Activated CD4-positive, alpha-beta T cell treated with anti-CD3 and anti-CD28 coated beads, Interleukin-2, amount 50 U/mL, for 4 hours (primary cell): ENCODE measurements around the gene NID1.

ENCODE experiments used
- DNase-seq, 2 experiments: peaks; one replicate each; pipeline ENCODE4 v3.0.0-alpha.2; 2020

Gene NID1

DNA sequence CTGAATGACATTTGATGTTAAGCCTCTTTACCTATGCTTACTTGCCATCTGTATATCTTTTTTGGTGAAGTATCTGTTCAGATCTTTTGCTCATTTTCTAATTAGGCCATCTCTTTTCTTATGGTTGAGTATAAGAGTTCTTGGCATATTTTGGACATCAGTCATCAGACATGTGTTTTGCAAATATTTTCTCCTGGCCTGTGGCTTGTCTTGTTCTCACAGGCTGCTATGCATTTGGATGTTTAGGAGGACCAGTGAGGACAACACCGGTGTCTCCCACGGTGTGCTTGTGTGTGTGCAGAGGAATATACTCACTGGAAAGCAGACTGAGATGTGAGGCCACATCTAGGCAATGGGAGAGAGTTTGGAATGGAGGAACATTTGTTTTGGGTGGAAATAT is 111.1 kb downstream of the NID1 start:
- DNase-seq, result no peak

DNA sequence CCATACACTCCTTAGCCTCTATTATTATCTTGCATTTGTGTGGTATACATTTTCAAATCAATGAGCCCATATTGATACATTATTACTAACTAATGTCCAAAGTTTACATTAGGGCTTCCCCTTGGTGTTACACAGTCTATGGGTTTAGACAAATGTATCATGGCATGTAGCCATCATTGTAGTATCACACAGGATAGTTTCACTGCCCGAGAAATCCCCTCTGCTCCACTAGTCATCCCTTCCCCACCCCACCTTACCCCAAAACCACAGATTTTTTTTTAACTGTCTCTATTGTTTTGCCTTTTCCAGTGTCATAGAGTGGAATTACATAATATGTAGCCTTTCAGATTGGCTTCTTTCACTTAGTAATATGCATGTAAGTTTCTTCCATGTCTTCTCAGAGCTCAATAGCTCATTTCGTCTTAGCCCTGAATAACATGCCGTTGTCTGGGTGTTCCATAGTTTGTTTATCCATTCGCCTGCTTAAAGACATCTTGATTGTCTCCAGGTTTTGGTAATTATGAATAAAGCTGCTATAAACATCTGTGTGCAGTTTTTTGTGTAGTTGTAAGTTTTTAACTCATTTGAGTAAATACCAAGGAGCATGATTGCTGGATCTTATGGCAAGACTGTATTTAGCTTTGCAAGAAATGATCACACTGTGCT is 111.8 kb downstream of the NID1 start:
- DNase-seq, result no peak

DNA sequence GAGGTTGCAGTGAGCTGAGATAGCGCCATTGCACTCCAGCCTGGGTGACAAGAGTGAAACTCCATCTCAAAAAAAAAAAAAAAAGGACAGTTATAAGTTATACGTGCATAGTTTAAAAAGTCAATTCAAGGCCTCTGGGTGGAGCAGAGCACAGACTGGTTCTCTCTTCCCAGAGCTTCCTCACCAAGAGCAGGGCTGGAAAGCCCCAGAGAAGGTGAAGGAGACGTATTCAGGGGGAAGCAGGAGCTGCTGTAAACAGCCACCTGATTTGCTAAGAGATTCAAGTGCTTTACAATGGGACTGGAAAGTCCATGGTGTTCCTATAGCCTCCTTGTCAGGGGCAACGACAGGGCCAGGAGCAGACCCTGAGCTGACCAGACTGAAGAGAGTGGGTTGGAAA is 113.2 kb downstream of the NID1 start:
- no peak for DNase-seq

DNA sequence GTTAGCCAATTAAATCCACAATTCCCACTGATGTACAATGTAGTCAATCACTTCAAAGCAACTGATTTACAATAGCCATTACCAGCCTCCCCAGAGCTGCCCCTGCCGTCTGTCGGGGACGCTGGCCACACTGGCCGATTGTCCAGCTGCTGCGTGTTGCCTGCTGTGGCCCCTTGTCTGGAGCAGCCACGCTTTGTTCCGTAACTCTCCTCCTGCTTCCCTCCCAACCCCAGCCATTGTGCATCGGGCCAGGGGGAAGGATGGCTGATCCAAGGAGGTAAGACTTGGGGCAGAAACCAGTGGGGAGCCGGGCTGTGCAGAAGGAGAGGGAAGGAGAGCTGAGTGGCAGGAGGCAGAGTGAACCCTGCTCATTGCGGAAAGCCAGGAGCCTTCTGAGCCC is 114.6 kb downstream of the NID1 start:
- DNase-seq, result no peak

DNA sequence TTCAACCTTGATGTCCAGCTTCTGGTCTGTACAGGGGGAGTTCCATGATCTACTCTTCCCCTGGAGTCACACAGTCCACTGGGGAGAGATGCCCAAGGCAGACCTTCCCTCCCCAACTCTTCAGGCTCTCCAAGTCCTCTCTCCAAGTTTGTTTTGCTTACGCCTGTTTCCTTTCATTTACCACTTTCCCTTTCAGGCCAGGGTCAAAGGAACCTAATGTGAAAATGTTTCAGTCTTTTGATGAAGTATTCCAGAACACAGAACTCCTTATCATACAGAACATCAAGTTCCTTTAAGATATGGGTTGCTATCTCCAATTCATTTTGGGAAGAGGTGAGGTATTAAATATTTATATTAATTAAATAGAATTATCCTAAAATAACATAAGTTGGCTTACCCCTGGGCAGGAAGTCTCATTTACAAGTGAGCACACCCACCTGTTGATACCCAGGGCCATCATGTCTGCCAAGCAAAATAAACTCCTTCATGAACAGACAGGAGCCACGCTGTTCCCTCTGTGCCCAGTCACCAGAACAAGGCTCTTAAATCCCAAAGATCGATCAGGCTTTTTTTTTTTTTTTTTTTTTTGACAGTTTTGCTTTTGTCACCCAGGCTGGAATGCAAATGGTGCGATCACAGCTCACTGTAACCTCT is 116.0 kb downstream of the NID1 start:
- no peak for DNase-seq

DNA sequence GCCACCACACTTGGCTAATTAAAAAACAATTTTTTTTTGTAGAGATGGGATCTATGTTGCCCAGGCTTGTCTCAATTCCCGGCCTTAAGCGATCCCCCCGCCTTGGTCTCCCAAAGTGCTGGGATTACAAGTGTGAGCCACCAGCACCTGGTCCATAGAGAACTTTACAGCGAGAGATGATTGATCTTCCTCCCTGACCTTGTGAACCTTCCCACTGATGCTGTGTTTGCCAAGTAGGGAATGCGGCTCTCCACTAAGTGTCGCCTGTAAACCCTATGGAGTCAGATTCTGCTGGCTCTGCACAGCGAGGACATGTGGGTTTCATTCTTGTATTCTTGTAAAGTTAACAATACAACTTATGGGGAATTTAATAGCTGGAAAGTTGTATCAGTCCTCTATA is 116.9 kb downstream of the NID1 start:
- no peak for DNase-seq

DNA sequence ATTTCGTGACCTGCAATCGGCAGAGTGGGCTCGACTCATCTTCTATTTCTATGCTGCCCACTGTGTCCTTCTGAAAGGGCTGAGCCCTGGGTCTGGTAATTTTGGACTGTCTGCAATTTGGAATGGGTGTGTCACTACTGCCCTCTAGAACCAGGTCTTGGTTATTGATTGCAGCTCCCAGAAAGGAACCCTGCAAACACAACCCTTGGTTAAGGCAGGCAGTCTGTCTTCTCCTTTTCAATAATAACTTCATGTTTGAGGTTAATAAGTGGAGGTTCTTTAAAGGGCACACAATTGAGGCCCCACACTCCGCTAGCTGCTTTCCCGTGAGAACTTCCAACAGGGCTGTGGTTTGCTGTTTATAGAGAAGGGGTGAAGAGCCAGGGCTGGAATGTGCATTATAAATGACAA is 118.3 kb downstream of the NID1 start:
- DNase-seq, result no peak

DNA sequence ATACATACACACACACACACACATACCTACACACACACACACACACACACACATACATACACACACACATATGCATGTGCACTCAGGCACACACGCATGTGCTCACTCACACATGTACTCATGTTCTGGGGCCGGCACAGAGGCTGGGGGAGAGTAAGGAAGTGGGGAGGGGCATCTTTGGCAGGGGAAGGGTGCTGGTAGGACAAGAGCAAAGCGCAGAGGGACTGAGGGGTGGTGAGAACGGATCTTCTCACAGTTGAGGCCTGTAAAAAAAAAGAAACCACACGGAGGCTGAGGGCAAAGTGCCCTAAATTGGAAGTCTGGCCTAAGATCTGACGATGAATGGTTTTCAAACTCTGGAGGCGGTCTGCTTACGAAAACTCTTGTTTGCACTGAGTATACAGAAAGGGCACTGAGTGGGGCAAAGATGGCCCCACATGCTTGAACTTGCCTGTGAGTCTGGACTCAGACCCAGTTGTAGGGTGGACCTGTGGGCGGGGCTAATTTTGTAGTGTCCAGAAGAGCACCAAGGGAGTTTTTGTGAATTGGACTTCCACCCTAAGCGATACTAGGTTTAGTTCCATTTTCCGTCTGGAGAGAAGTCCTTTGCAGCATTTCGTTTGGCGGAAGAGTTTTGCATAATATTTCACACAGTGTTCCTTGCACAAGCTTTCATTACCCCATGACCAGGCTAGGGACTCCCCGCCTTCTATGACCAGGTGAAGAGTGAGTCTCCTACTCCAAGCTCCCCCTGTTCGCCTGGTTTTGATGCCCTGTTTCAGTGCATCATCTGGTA is 118.9 kb downstream of the NID1 start:
- DNase-seq, result no peak

DNA sequence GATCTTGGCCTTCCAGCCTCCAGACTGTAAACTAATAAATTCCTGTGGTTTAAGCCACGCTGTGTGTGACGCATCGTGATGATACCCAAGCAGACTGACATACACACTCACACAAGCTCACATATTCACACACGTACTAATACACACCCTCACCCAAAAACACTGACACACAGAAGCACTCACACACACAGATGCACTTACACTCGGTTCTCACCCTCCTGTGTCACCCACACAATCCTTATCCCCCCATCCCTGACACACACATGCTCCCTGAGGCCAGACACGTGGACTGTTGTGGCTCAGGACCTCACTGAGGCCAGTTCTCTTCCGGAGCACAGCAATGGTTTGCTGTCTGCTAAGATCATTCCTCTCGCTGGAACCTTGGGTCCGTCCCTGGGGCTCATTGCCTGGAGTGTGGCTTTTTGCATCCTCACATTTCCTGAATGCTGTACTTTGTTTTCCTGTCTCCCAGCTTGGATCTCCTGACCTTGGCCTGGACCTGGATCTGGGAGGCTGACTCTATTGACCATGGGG is 121.2 kb downstream of the NID1 start:
- no peak for DNase-seq

DNA sequence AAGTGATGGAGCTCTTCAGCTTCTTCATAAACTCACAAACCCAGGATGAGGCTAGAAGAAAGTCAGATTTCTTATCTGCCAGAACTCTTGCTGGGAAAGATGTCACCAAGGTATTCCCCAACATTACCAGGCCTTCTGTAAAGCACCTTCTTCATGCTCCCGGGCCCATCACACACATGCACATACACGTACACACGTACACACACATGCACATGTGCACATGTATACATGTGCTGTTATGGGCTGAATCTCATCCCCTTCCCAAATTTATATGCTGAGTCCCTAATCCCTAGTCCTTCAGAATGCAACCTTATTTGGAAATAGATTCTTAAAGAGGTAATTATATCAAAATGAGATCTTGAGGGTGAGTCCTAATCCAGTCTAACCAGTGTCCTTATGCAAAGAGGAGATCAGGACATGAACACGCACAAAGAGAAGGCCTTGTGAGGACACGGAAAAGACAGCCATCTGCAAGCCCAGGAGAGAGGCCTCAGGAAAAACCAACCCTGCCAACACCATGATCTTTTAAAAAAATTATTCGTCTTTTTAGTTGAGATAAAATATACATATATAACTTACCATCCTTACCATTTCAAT is 121.8 kb downstream of the NID1 start:
- DNase-seq, result no peak

DNA sequence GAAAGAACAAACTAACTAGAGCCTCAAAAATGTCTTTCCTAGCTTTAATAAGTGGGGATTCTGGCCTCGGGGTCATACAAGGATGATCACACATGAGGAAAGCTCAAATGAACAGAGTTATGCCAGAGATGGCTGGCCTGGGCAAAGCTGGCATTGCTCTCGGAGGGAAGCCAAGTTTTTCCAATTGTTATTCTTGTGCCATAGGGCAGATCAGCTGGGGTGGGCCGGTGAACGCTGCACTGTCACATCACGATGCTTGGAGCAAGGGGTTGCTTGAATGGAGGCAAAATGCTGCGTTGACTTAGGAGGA is 122.3 kb downstream of the NID1 start:
- DNase-seq, result no peak

DNA sequence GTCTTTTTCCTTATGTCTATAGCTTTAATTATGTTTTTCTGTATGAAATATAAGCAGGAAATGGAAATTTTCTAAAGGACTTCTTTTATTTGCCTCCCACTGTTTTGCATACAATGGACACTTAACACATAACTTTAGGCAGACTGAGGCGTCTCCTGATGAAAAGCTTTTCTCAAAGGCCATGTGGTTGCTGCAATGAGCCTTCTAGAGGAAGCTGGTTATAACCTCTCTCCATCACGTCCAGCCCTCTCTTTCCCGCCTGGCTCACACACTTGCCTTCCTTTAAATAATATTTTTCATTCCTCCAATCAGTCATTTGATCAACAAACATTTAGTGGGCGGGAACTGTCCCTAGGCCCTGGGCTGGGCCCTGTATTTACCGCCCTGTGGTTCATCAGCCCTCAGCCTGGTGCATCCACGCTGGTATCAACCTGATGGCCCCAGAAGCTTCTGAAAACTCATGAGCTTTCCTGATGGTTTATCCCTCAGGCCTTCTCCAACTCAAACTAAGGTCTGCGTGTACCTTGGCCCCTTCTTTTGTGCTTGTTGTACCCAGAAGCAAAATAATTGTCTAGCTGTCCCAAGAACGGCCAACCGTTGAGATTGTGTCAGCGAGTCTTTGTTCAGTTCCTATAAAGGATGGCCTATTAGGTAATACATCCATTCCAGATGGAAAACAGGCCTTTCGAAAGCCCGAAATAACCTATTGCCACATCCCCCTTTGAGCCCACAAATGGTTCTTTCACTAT is 122.8 kb downstream of the NID1 start:
- no peak for DNase-seq

DNA sequence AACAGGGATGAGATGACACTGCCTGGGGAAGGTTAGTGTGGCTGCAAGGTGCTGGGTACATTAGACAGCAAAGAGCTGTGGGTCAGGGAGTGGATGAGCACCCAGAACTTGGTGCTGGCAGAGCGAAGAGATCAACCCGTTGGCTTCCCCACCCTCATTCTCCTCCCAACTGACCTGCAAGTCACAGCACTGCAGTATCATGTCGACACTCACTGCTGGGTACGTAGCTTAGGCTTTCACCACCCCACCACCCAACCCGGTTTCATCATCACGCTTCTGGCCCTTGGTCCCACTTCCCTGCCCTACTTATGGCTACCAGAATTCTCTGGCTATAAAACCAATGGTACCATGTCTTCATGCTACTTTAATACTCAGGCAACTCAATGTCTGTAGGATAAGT is 124.6 kb downstream of the NID1 start:
- DNase-seq, result no peak

DNA sequence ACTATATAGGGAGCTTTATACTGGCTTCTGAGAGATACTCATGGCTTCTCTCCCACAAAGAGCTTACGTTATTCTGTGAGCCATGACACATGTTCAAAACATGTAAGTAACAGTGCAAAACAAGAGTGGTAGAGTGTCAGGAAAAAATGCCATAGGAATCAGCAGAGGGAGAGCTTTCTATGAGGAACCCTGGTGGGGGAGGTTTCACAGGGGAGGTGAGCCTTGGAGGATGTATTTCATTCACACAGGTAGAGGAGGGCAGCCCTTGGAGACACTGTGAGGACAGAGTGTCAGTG is 125.5 kb downstream of the NID1 start:
- no peak for DNase-seq

DNA sequence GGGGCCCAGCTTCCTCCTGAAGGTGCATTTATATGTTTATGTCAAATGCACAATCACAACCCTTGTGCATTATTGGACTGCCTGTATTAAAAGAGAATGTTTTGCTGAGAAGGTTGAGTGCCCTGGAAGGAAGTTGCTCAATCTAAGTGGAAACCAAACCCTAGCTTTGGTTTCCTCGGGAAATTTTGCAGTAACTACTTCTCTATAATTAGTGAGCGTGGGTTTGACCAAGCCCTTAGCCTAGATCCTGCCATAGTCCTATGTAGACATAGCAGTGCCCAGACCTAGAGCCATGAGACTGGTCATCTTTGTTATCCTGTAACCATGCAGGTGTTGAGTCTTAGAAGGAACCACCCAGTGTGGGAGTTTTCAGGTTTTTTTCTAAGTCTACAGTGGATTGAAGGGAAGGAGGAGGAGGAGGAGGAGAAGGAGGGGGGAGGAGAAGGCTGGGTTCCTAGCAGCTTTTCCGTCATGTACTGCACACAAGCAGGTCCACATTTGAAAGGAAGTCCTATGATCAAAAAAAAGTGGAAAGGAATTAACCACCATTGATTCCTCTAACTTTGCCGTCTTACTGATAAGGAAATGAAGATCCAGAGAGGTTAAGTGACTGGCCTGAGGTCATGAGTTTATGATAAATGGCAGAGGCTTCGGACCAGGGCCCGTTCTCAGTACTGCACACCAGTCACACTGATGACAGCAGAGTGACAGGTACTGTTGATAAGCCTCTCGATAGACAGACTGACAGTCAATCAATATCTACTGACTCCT is 126.0 kb downstream of the NID1 start:
- no peak for DNase-seq

DNA sequence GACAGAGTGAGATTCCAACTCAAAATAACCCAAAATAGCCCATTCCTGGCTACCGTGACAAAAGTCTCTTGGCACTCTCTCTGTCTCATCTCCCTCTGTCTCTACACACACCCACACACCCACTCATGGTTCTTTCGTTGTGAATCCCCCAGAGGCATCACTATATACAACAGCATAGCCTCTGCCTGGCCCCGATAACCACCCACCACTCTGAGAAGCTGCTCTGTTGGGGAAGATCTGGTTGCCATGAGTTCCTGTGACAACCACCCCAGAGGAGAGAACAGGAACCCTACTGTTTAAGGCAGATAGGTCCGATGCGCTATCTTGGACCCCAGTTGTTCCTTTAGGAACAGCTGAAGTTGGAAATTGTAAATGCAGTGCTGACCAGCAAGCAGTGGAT is 127.8 kb downstream of the NID1 start:
- DNase-seq, result no peak

DNA sequence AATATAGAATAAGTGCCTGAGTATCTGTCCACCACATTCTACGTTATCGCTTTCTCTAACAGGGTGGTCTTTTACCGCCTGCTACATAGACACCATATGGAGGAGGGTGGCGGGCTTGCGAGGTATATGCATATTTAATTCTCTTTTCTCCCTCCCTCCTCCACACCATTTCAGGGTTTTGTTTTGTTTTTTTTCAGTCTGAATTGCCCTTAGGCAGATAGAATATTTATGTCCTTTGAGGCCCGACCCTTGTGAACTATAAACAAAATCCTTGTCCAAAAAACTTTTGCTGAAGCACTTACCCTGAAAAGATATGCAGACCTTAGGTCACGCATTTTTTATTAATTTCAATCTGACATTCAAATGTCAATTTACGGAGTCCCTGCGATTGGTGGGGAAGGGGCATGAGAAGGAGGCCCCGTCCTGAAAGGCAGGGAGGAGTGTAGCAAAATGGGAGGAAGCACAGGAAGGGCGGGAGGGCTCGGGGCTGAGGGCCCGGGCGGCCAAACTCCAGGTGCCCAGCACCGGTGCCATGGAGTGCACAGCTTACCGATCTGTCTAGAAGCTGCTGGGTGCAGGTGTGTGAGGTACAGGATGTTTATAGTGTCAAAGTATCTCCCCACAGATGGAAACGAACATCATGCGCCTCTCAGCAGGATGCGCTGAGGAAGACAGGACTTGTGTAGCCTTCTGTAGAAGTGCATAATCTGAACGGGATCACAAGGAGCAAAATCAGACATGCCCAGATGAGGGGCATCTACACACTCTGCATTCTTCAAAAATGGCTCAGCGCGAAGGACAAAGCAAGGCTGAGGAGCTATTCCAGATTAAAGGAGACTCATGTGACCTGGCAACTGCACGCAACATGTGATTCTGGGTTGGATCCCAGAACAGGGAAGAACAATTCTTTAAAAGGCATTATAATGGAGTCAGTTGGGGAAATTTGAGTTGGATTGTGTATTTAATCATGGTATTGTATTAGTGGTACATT is 129.4 kb downstream of the NID1 start:
- no peak for DNase-seq

DNA sequence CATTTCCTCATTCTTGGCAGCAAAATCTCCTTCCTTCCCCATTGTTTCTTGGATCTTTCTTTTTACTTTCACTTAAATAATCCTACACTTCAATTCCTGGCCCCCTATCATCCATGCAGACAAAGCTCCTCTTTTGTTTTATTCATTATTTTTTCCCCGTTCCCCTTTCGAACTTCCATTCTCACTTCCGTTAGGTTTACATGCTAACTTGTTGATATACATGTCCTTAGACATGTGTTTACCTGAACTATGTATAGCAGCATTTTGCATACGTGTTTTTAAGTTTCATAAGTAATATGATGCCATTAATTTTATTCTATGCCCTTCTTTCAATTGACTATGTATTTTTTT is 131.1 kb downstream of the NID1 start:
- DNase-seq, result no peak

DNA sequence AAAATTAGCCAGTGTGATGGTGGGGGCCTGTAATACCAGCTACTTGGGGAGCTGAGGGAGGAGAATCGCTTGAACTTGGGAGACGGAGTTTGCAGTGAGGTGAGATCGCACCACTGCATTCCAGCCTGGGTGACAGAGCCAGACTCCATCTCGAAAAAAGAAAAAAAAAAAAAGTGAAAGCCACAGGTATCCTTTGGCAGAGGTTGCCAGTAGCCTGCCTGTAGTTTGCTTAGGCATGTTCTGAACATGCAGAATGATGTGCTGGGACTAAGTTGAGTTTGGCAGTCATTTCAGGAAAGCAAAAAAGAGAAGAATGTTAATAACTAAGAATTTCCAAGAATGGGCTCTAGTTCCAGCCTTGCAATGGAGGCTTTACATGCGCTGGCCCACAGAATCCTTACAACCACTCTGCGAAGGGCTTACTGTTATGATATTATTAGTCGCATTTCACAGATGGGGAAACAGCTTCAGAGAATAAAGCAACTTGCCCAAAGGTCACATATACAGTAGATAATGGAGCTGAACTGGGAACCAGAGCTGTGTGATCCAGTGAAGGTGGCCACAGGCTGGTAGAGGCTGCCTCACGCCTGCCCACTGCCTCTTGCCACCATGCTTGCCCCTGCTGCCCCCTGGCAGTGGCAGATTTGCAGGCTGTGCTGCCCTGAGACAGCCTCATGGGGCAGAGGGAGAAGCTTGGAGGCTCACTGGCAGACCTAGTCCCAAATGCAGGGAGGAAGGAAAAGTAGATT is 131.7 kb downstream of the NID1 start:
- DNase-seq, result no peak

DNA sequence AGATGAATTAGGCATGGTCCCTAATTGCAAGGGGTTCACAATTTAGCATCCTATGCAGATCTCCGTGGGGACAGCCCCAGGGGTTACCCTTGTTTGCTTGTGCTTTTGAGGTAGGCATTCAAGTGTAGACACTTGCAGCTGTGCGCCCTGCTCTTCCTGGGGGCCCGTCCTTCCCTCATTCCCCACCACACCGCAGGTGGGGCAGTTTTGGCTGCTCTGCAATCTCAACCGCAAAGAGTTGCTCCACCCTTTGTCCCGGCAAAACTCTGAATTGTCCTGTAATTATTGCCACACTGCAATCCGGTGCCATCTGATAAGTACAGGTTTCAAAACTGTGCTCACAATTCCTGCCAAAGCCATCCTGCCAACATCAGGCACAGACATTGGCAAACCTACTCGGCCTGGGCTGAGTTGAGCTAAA is 132.8 kb downstream of the NID1 start:
- no peak for DNase-seq
